AG09309 (cell line): Measurements from ENCODE around the gene BTBD6.

ENCODE experiments used
- DNase-seq: peaks from one replicate; pipeline ENCODE4 v3.0.0-alpha.2; 2010; ENCODE audit warnings: low read depth
- H3K4me3 ChIP-seq: 2 replicates; pipeline ENCODE4 v1.5.1; 2011; ENCODE audit warnings: mild to moderate bottlenecking, low read depth, low read length, moderate library complexity; ENCODE audit not compliant: control insufficient read depth
- CTCF ChIP-seq: IDR thresholded peaks from 2 replicates; pipeline ENCODE4 v1.5.1; 2011; ENCODE audit warnings: mild to moderate bottlenecking, low read depth, low read length, inconsistent platforms; ENCODE audit not compliant: insufficient read depth, control insufficient read depth; ENCODE audit errors: missing control alignments

Gene BTBD6

DNA sequence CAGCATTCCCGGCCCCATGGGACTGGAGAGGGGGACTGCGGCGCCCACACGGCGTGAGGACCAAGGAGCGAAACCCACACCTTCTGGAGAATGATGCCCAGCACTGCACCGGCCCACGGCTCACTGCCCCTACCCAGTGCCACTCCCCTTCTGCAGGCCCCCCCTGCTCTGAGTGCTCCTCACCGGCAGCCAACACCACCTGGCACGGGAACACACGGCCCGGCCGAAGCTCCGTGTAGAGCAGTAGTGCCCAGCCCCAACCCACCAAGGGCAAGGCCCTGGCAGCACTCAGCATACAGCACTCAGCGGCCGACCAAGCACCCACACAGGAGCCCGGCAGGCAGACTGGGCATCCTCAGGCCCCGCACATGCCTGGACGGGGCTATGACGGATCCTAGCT, 13.4 kb downstream of the BTBD6 start:
- H3K4me3 ChIP-seq, result no peak overlapping the region
- TF ChIP-seq CTCF, result no peak
- DNase-seq, result no peak

GRCh38 chr14:105267820-105268548, 19.7 kb downstream of the BTBD6 start:
- no peak for TF ChIP-seq CTCF
- H3K4me3 ChIP-seq, result no peak overlapping the region
- no peak for DNase-seq

DNA sequence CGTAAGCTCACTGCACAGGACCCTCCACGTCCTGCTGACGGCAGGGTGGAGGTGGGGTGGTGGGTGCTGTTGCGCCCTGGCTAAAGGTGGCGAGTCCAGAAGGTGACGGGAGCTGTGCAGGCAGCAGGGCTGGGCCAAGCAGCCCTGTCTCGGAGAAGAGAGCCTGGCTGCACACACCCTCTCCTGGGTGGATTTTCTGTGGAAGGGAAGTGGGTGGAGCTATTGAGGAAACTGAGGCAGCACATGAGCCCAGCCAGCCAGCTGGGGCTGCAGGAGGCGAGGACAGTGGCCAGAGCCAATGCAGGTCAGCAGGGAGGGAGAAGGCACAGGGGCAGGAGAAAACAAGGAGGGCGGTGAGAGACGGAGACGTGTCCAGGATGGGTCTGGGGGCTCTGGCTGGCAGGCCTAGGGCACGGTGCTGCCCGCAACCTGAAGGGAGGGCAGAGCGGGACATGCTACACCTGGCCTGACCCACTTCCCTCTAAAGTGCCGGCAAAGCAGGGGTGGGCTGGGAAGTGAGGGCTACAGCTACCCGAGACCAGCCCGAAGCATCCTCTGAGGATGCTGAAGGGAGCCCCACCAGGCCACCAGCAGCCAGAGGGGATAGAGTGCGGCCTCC, 20.5 kb downstream of the BTBD6 start:
- DNase-seq, result no peak
- no peak for TF ChIP-seq CTCF
- no peak overlapping the region for H3K4me3 ChIP-seq

GRCh38 chr14:105269405-105269804, 21.1 kb downstream of the BTBD6 start:
- no peak for TF ChIP-seq CTCF
- no peak overlapping the region for H3K4me3 ChIP-seq
- DNase-seq, result no peak

GRCh38 chr14:105271224-105271890, 23.0 kb downstream of the BTBD6 start:
- TF ChIP-seq CTCF, result no peak
- DNase-seq, result no peak
- no peak overlapping the region for H3K4me3 ChIP-seq

GRCh38 chr14:105272623-105273022, 24.3 kb downstream of the BTBD6 start:
- TF ChIP-seq CTCF, result no peak
- no peak overlapping the region for H3K4me3 ChIP-seq
- DNase-seq, result no peak
